ENCODE measurements around the gene ASCL2.
"Not testable (repeated sequence)": the region's sequence is repeated elsewhere in the genome, so short reads cannot be mapped to it uniquely, and the experiment has no call there.

The ASCL2 gene

GRCh38 chr11:2295971-2296912 is 25.9 kb upstream of the ASCL2 start:
- no peaks in the 10 kb centered on the region for H3K9me3 Mint-ChIP-seq
- peaks cover 11% of the 10 kb centered on the region for H3K4me1 Mint-ChIP-seq (ENCODE audit: low read depth)
- peaks cover 9% of the 10 kb centered on the region for H3K27me3 Mint-ChIP-seq (ENCODE audit: low read depth)
- peaks cover 3% of the 10 kb centered on the region for H3K36me3 Mint-ChIP-seq (ENCODE audit: low read depth)
- H3K4me3 Mint-ChIP-seq = no peak overlapping the region
- H3K27ac Mint-ChIP-seq = no peak overlapping the region

- peaks cover 9% of the 10 kb centered on the region for H3K27me3 Mint-ChIP-seq (ENCODE audit: low read depth)
These were observed 24.5 kb upstream of the ASCL2 start for GRCh38 chr11:2294926-2295290.

GRCh38 chr11:2293984-2294925 is 23.9 kb upstream of the ASCL2 start:
- Mint-ChIP-seq H3K36me3 (ENCODE audit: low read depth) (peaks cover 3% of the 10 kb centered on the region), H3K9me3 (no peaks in the 10 kb centered on the region), H3K27me3 (ENCODE audit: low read depth) (peaks cover 9% of the 10 kb centered on the region), H3K4me1 (ENCODE audit: low read depth) (peaks cover 2% of the 10 kb centered on the region), H3K4me3 (no peak overlapping the region), H3K27ac (no peak overlapping the region)

More at GRCh38 chr11:2294926-2295290, 24.5 kb upstream of the ASCL2 start:
- Mint-ChIP-seq H3K4me3 (no peak overlapping the region), H3K9me3 (no peaks in the 10 kb centered on the region), H3K27ac (no peak overlapping the region), H3K4me1 (ENCODE audit: low read depth) (peaks cover 7% of the 10 kb centered on the region), H3K36me3 (ENCODE audit: low read depth) (peaks cover 3% of the 10 kb centered on the region)

- Mint-ChIP-seq H3K9me3 (no peaks in the 10 kb centered on the region), H3K4me1 (ENCODE audit: low read depth) (peaks cover 2% of the 10 kb centered on the region), H3K27ac (no peak overlapping the region), H3K27me3 (ENCODE audit: low read depth) (peaks cover 9% of the 10 kb centered on the region), H3K4me3 (no peak overlapping the region), H3K36me3 (ENCODE audit: low read depth) (peaks cover 3% of the 10 kb centered on the region)
These were observed 23.2 kb upstream of the ASCL2 start for GRCh38 chr11:2293531-2293971.

- peaks cover 12% of the 10 kb centered on the region for H3K27me3 Mint-ChIP-seq (ENCODE audit: low read depth)
- no peaks in the 10 kb centered on the region for H3K36me3 Mint-ChIP-seq (ENCODE audit: low read depth)
- H3K4me1 Mint-ChIP-seq (ENCODE audit: low read depth) = peaks cover 5% of the 10 kb centered on the region
- H3K9me3 Mint-ChIP-seq = no peaks in the 10 kb centered on the region
- H3K4me3 Mint-ChIP-seq = no peak overlapping the region
- no peak overlapping the region for H3K27ac Mint-ChIP-seq
These were observed 20.0 kb upstream of the ASCL2 start for GRCh38 chr11:2290351-2290841.

DNA sequence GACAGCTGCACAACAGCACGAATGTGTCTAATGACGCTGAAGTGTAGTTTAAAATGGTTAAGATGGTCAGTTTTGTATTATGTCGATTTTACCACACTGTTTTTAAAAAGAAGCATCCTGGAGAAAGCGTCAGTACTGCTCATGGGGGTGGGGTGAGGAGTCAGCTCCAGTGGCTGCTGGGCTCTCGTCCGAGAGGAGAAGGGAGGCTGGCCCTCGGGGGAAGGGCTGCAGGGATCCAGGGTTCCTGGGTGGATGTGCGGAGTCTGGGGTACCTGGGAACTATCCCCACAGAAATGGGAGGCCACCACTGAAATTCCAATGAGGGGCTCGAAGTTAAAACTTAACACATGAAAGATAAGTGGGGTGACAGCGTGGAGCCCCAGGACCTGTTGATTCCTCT is 19.5 kb upstream of the ASCL2 start:
- Mint-ChIP-seq H3K9me3 (no peaks in the 10 kb centered on the region), H3K4me3 (no peak overlapping the region), H3K4me1 (ENCODE audit: low read depth) (peaks cover 5% of the 10 kb centered on the region), H3K27me3 (ENCODE audit: low read depth) (peaks cover 16% of the 10 kb centered on the region), H3K27ac (no peak overlapping the region), H3K36me3 (ENCODE audit: low read depth) (no peaks in the 10 kb centered on the region)

GRCh38 chr11:2289350-2289749 is 19.0 kb upstream of the ASCL2 start:
- Mint-ChIP-seq H3K27ac (no peak overlapping the region), H3K4me3 (no peak overlapping the region), H3K27me3 (ENCODE audit: low read depth) (peaks cover 19% of the 10 kb centered on the region), H3K36me3 (ENCODE audit: low read depth) (no peaks in the 10 kb centered on the region), H3K9me3 (no peaks in the 10 kb centered on the region), H3K4me1 (ENCODE audit: low read depth) (peaks cover 5% of the 10 kb centered on the region)

GRCh38 chr11:2287091-2287490 is 16.7 kb upstream of the ASCL2 start:
- Mint-ChIP-seq H3K36me3 (ENCODE audit: low read depth) (no peaks in the 10 kb centered on the region), H3K4me1 (ENCODE audit: low read depth) (peaks cover 5% of the 10 kb centered on the region), H3K27me3 (ENCODE audit: low read depth) (peaks cover 27% of the 10 kb centered on the region), H3K9me3 (no peaks in the 10 kb centered on the region), H3K4me3 (no peak overlapping the region), H3K27ac (no peak overlapping the region)

DNA sequence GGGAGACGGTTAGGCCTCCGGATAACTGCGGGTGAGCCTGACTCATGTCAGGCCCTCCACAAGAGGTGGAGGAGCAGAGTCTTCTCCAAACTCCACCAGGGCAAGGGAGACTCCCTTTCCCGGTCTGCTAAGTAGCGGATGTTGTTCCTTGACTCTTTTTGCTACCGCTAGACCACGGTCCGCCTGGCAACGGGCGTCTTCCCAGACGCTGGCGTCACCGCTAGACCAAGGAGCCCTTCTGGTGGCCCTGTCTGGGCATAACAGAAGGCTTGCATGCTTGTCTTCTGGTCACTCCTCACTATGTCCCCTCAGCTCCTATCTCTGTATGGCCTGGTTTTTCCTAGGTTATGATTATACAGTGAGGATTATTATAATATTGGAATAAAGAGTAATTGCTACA is 16.0 kb upstream of the ASCL2 start:
- H3K36me3 Mint-ChIP-seq (ENCODE audit: low read depth); H3K4me1 Mint-ChIP-seq (ENCODE audit: low read depth); H3K9me3 Mint-ChIP-seq; H3K4me3 Mint-ChIP-seq; H3K27ac Mint-ChIP-seq: not testable (repeated sequence)
- peaks cover 34% of the 10 kb centered on the region for H3K27me3 Mint-ChIP-seq (ENCODE audit: low read depth)

DNA sequence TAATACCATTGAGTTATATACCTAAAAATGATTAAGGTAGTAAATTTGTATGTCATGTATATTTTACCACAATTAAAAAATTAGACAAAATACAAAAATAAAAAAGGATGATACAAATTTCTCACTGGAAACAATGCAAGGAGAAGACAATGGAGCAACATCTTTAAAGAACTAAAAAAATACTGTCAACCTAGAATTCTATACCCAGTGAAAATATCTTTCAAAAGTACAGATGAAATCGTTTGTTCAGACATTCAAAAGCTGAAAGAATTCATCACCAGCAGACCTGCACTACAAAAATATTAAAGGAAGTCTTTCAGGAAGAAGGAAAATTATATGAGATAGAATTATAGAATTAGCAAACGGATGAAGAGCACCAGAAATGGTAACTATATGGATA is 9.8 kb upstream of the ASCL2 start:
- no peak overlapping the region for H3K27ac Mint-ChIP-seq

GRCh38 chr11:2277933-2278523 is 7.6 kb upstream of the ASCL2 start:
- H3K27ac Mint-ChIP-seq = no peak overlapping the region
- peaks cover 9% of the 10 kb centered on the region for H3K9me3 Mint-ChIP-seq
- peaks cover 37% of the 10 kb centered on the region for H3K27me3 Mint-ChIP-seq (ENCODE audit: low read depth)
- no peaks in the 10 kb centered on the region for H3K36me3 Mint-ChIP-seq (ENCODE audit: low read depth)
- H3K4me3 Mint-ChIP-seq = no peak overlapping the region
- peaks cover 1% of the 10 kb centered on the region for H3K4me1 Mint-ChIP-seq (ENCODE audit: low read depth)

More for the DNA sequence above, 9.8 kb upstream of the ASCL2 start:
- Mint-ChIP-seq H3K27me3 (ENCODE audit: low read depth) (peaks cover 44% of the 10 kb centered on the region), H3K9me3 (peaks cover 9% of the 10 kb centered on the region), H3K36me3 (ENCODE audit: low read depth) (no peaks in the 10 kb centered on the region), H3K4me1 (ENCODE audit: low read depth) (peaks cover 1% of the 10 kb centered on the region), H3K4me3 (no peak overlapping the region)

DNA sequence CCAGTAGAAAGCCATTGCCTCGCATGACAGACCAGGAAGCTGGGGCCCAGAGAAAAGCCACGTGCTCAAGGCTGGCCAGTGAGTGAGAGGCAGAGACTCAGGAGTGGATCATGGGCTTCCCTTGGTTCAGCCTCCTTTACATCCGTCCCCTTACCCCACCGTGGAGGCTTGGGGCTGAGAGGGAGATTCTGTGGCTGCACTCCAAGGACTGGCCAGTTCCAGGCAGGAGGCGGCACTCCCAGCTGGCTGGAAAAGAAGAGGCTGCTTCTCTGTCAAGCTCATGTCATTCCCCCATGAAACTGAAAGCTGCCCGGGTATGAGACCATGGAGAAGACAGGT is 6.6 kb upstream of the ASCL2 start:
- Mint-ChIP-seq H3K4me1 (ENCODE audit: low read depth) (peaks cover 1% of the 10 kb centered on the region), H3K27me3 (ENCODE audit: low read depth) (peaks cover 37% of the 10 kb centered on the region), H3K36me3 (ENCODE audit: low read depth) (no peaks in the 10 kb centered on the region), H3K9me3 (peaks cover 9% of the 10 kb centered on the region), H3K4me3 (no peak overlapping the region), H3K27ac (no peak overlapping the region)

DNA sequence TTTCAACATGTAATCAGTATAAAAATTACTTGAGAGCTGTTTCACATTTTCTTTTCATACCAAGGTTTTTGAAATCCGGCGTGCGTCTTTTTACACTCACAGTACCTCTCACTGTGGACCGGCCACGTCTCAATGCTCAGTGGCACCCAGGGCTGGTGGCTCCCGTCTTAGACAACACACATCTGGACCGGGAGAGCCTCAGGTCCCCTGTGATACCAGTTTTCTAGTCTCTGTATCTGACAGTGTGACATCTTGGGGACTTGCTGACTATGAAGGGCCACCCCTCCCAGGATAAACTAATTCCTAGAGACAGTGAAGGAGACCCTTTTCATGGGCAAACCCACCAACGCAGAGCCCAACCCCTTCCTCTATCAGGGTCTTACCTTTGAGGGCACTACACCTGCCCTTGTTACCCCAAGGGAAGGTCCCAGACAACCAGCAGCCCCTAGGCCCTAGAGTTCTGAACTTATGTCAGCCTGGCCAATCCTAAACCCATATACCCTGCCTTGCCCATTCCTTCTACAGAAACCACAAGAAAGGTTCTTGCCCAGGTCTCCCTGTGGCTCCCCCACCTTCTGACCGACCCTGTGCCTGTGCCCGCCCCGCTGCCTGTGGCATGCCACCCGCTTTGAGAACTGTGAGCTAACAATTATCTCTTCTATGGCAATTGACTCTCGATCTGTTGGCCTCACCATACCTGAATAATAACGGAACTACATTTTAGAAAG is 6.1 kb upstream of the ASCL2 start:
- Mint-ChIP-seq H3K27me3 (ENCODE audit: low read depth) (peaks cover 36% of the 10 kb centered on the region), H3K36me3 (ENCODE audit: low read depth) (no peaks in the 10 kb centered on the region), H3K4me3 (no peak overlapping the region), H3K27ac (no peak overlapping the region), H3K4me1 (ENCODE audit: low read depth) (peaks cover 3% of the 10 kb centered on the region), H3K9me3 (peaks cover 9% of the 10 kb centered on the region)

Measured in T-helper 1 cell treated with Interleukin-12 subunit alpha and Interleukin-12 subunit beta and Interleukin-4 antibody, amounts not matched to agents 30 μg/mL and 1 μg/mL, for 36 hours (primary cell).